ENCODE results near the gene DTNA.
"Not testable (repeated sequence)": the region's sequence is repeated elsewhere in the genome, so short reads cannot be mapped to it uniquely, and the experiment has no call there.

Gene DTNA

GRCh38 chr18:34911081-34911480 lies 201.0 kb downstream of the DTNA start:
- Histone ChIP-seq H3K27ac (ENCODE audit: low read length) (no peak overlapping the region), H3K4me1 (ENCODE audit: control insufficient read depth in 1 of 2, insufficient read depth in 2 of 2, low read length in 2 of 2) (no peaks in the 10 kb centered on the region), H3K9me3 (ENCODE audit: control insufficient read depth in 1 of 2, low read length in 2 of 2) (no peaks in the 10 kb centered on the region), H3K4me3 (ENCODE audit: low read depth in 1 of 2, low read length in 2 of 2) (no peak overlapping the region), H3K36me3 (ENCODE audit: control insufficient read depth in 1 of 2, insufficient read depth in 2 of 2, low read length in 2 of 2) (no peaks in the 10 kb centered on the region), H3K27me3 (ENCODE audit: low read depth, low read length) (no peaks in the 10 kb centered on the region)

GRCh38 chr18:34911661-34912384 lies 201.7 kb downstream of the DTNA start:
- Histone ChIP-seq H3K27ac (ENCODE audit: low read length) (no peak overlapping the region), H3K27me3 (ENCODE audit: low read depth, low read length) (no peaks in the 10 kb centered on the region), H3K4me1 (ENCODE audit: control insufficient read depth in 1 of 2, insufficient read depth in 2 of 2, low read length in 2 of 2) (no peaks in the 10 kb centered on the region), H3K9me3 (ENCODE audit: control insufficient read depth in 1 of 2, low read length in 2 of 2) (no peaks in the 10 kb centered on the region), H3K36me3 (ENCODE audit: control insufficient read depth in 1 of 2, insufficient read depth in 2 of 2, low read length in 2 of 2) (no peaks in the 10 kb centered on the region), H3K4me3 (ENCODE audit: low read depth in 1 of 2, low read length in 2 of 2) (no peak overlapping the region)

DNA sequence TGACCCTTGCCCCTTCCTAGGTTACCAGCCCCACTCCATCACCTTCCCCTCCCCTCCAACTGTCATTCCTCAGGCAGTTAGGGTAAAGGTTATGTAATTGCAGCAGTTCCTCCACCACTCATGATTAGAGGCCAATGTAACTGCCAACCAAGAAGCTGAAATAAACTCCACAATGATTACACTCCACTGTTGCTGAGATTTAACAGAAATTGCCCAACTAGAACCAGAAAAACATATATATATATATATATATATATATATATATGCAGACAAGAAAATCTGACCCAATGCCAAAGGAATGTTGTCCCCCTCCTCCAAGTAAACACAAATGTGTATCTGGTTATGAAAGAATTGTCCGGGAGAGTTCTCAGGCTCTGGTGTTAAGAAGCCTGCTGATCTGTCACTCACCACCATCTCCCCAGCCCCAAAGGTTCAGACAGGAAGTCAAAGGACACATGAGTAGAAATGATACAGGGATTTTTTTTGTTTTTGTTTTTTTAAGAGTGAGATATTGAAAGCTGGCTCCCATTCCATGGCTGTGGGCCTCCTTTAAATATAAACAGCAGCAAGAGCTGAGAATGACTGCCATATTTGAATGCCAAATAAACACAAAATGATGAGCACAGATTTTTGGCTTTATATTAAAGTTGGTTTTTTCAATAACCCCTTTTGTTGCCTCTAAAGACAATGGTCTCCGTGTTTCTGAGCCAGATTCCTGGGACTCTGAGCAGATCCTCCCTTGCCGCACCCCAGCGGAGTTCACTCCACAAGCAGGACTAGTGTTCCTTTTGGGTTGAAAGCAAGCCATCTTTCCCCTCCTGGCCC lies 204.0 kb downstream of the DTNA start:
- Histone ChIP-seq H3K27me3 (ENCODE audit: low read depth, low read length) (no peaks in the 10 kb centered on the region), H3K36me3 (ENCODE audit: control insufficient read depth in 1 of 2, insufficient read depth in 2 of 2, low read length in 2 of 2) (no peaks in the 10 kb centered on the region), H3K9me3 (ENCODE audit: control insufficient read depth in 1 of 2, low read length in 2 of 2) (no peaks in the 10 kb centered on the region), H3K27ac (ENCODE audit: low read length) (no peak overlapping the region), H3K4me1 (ENCODE audit: control insufficient read depth in 1 of 2, insufficient read depth in 2 of 2, low read length in 2 of 2) (no peaks in the 10 kb centered on the region), H3K4me3 (ENCODE audit: low read depth in 1 of 2, low read length in 2 of 2) (no peak overlapping the region)

DNA sequence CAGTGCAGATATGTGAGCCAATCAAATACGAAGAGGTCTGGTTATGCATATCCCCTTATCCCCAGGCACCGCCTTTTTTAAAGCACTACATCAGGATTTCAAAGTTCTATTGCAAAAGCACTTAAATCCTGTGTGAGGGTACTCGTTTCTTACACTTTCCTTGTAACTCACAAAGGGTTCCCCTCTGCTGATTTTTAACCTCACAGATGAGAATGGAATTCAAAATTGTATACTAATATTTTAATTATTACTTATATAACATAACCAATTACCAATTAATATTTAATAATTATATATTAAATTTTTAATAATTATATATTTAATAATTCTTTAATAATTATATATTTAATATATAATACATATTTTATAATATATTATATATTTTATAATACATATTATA lies 204.9 kb downstream of the DTNA start:
- Histone ChIP-seq H3K4me3 (ENCODE audit: low read depth in 1 of 2, low read length in 2 of 2) (no peak overlapping the region), H3K27ac (ENCODE audit: low read length) (no peak overlapping the region), H3K9me3 (ENCODE audit: control insufficient read depth in 1 of 2, low read length in 2 of 2) (no peaks in the 10 kb centered on the region), H3K4me1 (ENCODE audit: control insufficient read depth in 1 of 2, insufficient read depth in 2 of 2, low read length in 2 of 2) (no peaks in the 10 kb centered on the region), H3K27me3 (ENCODE audit: low read depth, low read length) (no peaks in the 10 kb centered on the region), H3K36me3 (ENCODE audit: control insufficient read depth in 1 of 2, insufficient read depth in 2 of 2, low read length in 2 of 2) (no peaks in the 10 kb centered on the region)

DNA sequence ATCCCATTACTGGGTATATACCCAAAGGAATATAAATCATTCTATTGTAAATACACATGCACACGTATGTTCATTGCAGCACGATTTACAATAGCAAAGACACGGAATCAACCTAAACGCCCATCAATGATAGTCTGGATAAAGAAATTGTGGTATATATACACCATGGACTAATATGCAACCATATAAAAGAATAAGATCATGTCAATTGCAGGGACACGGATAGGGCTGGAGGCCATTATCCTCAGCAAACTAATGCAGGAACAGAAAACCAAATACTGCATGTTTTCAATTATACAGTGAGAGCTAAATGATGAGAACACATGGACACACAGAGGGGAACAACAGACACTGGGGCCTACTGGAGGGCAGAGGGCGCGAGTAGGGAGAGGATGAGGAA lies 206.4 kb downstream of the DTNA start:
- H3K36me3 ChIP-seq (ENCODE audit: control insufficient read depth in 1 of 2, insufficient read depth in 2 of 2, low read length in 2 of 2); H3K27ac ChIP-seq (ENCODE audit: low read length); H3K27me3 ChIP-seq (ENCODE audit: low read depth, low read length); H3K4me1 ChIP-seq (ENCODE audit: control insufficient read depth in 1 of 2, insufficient read depth in 2 of 2, low read length in 2 of 2); H3K9me3 ChIP-seq (ENCODE audit: control insufficient read depth in 1 of 2, low read length in 2 of 2); H3K4me3 ChIP-seq (ENCODE audit: low read depth in 1 of 2, low read length in 2 of 2): not testable (repeated sequence)

DNA sequence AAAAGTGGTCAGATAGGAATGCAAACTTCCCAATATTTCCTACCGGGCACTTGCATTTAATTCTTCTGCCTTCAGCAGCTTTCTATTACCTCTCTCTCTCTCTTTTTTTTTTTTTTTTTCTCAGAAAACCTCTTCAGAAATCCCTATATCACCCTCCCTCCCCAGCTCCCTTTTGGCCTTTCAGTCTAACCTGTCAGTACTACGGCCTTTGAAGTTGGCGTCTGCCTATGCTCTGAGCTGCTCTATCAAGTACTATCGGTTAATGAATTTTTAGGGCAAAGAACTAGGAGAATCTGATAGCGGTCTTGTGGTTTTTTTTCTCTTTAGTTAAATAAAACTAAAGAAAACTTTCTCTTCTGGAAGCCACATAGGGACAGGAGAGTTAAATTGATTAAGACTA lies 208.8 kb downstream of the DTNA start:
- H3K9me3 ChIP-seq (ENCODE audit: control insufficient read depth in 1 of 2, low read length in 2 of 2) = no peaks in the 10 kb centered on the region
- no peak overlapping the region for H3K27ac ChIP-seq (ENCODE audit: low read length)
- no peaks in the 10 kb centered on the region for H3K27me3 ChIP-seq (ENCODE audit: low read depth, low read length)

DNA sequence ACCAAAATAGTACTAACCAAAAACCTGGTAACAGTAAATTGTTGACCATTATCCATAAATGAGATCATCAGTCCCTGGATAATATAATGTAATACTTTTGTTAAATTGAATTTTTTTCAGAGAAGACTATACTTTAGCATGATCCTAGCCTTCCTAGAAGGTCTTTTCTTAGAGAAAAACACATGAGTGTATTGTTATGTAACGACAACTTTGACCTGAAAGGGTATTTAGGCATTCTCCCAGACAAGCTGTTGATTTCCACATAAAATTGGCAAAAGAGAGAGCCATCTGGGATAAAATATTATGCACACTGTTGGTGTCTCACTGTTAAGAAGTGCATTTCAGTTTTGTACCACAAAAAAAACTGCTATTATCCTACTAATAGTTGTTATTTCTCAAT lies 211.1 kb downstream of the DTNA start:
- no peaks in the 10 kb centered on the region for H3K36me3 ChIP-seq (ENCODE audit: control insufficient read depth in 1 of 2, insufficient read depth in 2 of 2, low read length in 2 of 2)
- H3K27me3 ChIP-seq (ENCODE audit: low read depth, low read length) = no peaks in the 10 kb centered on the region
- no peak overlapping the region for H3K4me3 ChIP-seq (ENCODE audit: low read depth in 1 of 2, low read length in 2 of 2)
- no peaks in the 10 kb centered on the region for H3K9me3 ChIP-seq (ENCODE audit: control insufficient read depth in 1 of 2, low read length in 2 of 2)
- no peak overlapping the region for H3K27ac ChIP-seq (ENCODE audit: low read length)
- H3K4me1 ChIP-seq (ENCODE audit: control insufficient read depth in 1 of 2, insufficient read depth in 2 of 2, low read length in 2 of 2) = no peaks in the 10 kb centered on the region

More for the DNA sequence above, 208.8 kb downstream of the DTNA start:
- no peaks in the 10 kb centered on the region for H3K36me3 ChIP-seq (ENCODE audit: control insufficient read depth in 1 of 2, insufficient read depth in 2 of 2, low read length in 2 of 2)
- H3K4me3 ChIP-seq (ENCODE audit: low read depth in 1 of 2, low read length in 2 of 2) = no peak overlapping the region
- H3K4me1 ChIP-seq (ENCODE audit: control insufficient read depth in 1 of 2, insufficient read depth in 2 of 2, low read length in 2 of 2) = no peaks in the 10 kb centered on the region

DNA sequence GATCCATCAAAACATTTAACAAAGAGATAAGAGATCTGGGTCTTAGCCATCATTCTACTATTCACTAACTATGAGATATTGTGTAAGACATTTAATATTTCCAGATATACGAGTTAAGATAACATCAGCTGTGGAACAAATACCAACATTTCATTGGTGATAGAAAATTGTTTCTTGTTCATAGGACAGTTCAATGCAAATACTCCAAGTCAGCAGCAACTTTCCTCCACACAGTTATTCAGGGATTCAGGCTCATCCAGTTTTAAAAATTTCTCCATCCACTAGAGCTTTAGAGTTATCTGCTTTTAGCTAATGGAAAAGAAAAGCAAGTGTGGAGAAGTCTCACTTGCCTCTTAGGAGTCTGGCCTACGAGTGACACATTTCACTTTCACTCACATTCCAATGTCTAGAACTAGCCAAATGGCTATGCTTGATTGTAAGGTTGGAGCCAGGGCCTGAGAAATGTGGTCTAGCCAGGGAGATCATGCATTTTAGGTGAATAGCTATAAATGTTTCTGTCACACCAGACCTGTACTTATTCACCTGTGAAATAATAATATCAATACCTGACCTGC lies 211.8 kb downstream of the DTNA start:
- Histone ChIP-seq H3K27me3 (ENCODE audit: low read depth, low read length) (no peaks in the 10 kb centered on the region), H3K4me1 (ENCODE audit: control insufficient read depth in 1 of 2, insufficient read depth in 2 of 2, low read length in 2 of 2) (no peaks in the 10 kb centered on the region), H3K27ac (ENCODE audit: low read length) (no peak overlapping the region), H3K4me3 (ENCODE audit: low read depth in 1 of 2, low read length in 2 of 2) (no peak overlapping the region), H3K36me3 (ENCODE audit: control insufficient read depth in 1 of 2, insufficient read depth in 2 of 2, low read length in 2 of 2) (no peaks in the 10 kb centered on the region), H3K9me3 (ENCODE audit: control insufficient read depth in 1 of 2, low read length in 2 of 2) (no peaks in the 10 kb centered on the region)

DNA sequence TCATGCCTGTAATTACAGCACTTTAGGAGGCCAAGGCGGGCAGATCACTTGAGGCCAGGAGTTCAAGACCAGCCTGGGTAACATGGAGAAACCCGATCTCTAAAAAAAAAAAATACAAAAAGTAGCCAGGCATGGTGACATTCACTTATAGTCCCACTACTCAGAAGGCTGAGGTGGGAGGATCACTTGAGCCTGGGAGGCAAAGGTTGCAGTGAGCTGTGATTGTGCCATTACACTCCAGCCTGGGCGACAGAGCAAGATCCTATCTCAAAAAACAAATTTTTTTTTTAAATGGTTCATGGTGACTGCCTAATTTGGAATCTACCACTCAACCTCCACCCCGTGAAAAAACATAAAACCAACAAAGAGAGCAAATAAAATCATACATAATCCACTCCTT lies 212.5 kb downstream of the DTNA start:
- H3K27ac ChIP-seq (ENCODE audit: low read length); H3K9me3 ChIP-seq (ENCODE audit: control insufficient read depth in 1 of 2, low read length in 2 of 2); H3K36me3 ChIP-seq (ENCODE audit: control insufficient read depth in 1 of 2, insufficient read depth in 2 of 2, low read length in 2 of 2); H3K27me3 ChIP-seq (ENCODE audit: low read depth, low read length); H3K4me1 ChIP-seq (ENCODE audit: control insufficient read depth in 1 of 2, insufficient read depth in 2 of 2, low read length in 2 of 2); H3K4me3 ChIP-seq (ENCODE audit: low read depth in 1 of 2, low read length in 2 of 2): not testable (repeated sequence)

- Histone ChIP-seq H3K4me3 (ENCODE audit: low read depth in 1 of 2, low read length in 2 of 2) (no peak overlapping the region), H3K27ac (ENCODE audit: low read length) (no peak overlapping the region), H3K4me1 (ENCODE audit: control insufficient read depth in 1 of 2, insufficient read depth in 2 of 2, low read length in 2 of 2) (no peaks in the 10 kb centered on the region), H3K9me3 (ENCODE audit: control insufficient read depth in 1 of 2, low read length in 2 of 2) (no peaks in the 10 kb centered on the region), H3K36me3 (ENCODE audit: control insufficient read depth in 1 of 2, insufficient read depth in 2 of 2, low read length in 2 of 2) (no peaks in the 10 kb centered on the region), H3K27me3 (ENCODE audit: low read depth, low read length) (no peaks in the 10 kb centered on the region)
Observed at GRCh38 chr18:34923911-34924310, 213.8 kb downstream of the DTNA start.

- Histone ChIP-seq H3K27ac (ENCODE audit: low read length) (no peak overlapping the region), H3K9me3 (ENCODE audit: control insufficient read depth in 1 of 2, low read length in 2 of 2) (no peaks in the 10 kb centered on the region), H3K36me3 (ENCODE audit: control insufficient read depth in 1 of 2, insufficient read depth in 2 of 2, low read length in 2 of 2) (no peaks in the 10 kb centered on the region), H3K4me1 (ENCODE audit: control insufficient read depth in 1 of 2, insufficient read depth in 2 of 2, low read length in 2 of 2) (peaks cover 0 to 3% of the 10 kb centered on the region in 2 donors), H3K4me3 (ENCODE audit: low read depth in 1 of 2, low read length in 2 of 2) (no peak overlapping the region), H3K27me3 (ENCODE audit: low read depth, low read length) (no peaks in the 10 kb centered on the region)
Observed at GRCh38 chr18:34926683-34927082, 216.6 kb downstream of the DTNA start.
